Neural cell (in vitro differentiated cells): Measurements from ENCODE around the gene FBN1. TPM values are rescaled to one million over a fixed set of nuclear protein-coding genes. Genes with fewer than 3 reads are reported as not detected.

ENCODE experiments used
- H2AFZ ChIP-seq: fragments of 200-600, 300-800 bp; sonication (generic), shearing (Covaris generic); 2 replicates; pipeline ENCODE4 v1.6.0; 2014; ENCODE audit warnings: low read depth, mild to moderate bottlenecking, antibody characterized with exemption, low read length, moderate library complexity
- H3F3A ChIP-seq: fragments of 200-600 bp; shearing (Covaris generic); 2 replicates; pipeline ENCODE4 v1.6.1; 2016; ENCODE audit warnings: mild to moderate bottlenecking, moderate library complexity, mixed read lengths, antibody characterized with exemption, low read length; ENCODE audit not compliant: insufficient read depth, poor library complexity, severe bottlenecking
- H3K27ac ChIP-seq: fragments of 200-600, 300-800 bp; sonication (generic), shearing (Covaris generic); 2 replicates; pipeline ENCODE4 v1.5.1; 2014; ENCODE audit warnings: mild to moderate bottlenecking, low read length, moderate library complexity
- H3K27me3 ChIP-seq: fragments of 300-800, 200-600 bp; sonication (generic), shearing (Covaris generic); 2 replicates; pipeline ENCODE4 v1.6.0; 2014; ENCODE audit warnings: mild to moderate bottlenecking, low read depth, low read length, moderate library complexity; ENCODE audit not compliant: insufficient read depth
- H3K36me3 ChIP-seq: fragments of 300-800, 200-600 bp; sonication (generic), shearing (Covaris generic); 2 replicates; pipeline ENCODE4 v1.5.1; 2014; ENCODE audit warnings: mild to moderate bottlenecking, antibody characterized with exemption, low read length, moderate library complexity; ENCODE audit not compliant: insufficient read depth
- H3K4me2 ChIP-seq: fragments of 300-800, 200-600 bp; sonication (generic), shearing (Covaris generic); 2 replicates; pipeline ENCODE4 v1.6.0; 2014; ENCODE audit warnings: mild to moderate bottlenecking, low read length
- H3K4me3 ChIP-seq: fragments of 300-800, 200-600 bp; sonication (generic), shearing (Covaris generic); 2 replicates; pipeline ENCODE4 v1.5.1; 2014; ENCODE audit warnings: mild to moderate bottlenecking, low read length, moderate library complexity
- H3K79me2 ChIP-seq: fragments of 200-600 bp; shearing (Covaris generic); replicated peaks from 2 replicates; pipeline ENCODE4 v1.6.0; 2014; ENCODE audit warnings: mild to moderate bottlenecking, low read length, moderate library complexity; ENCODE audit not compliant: insufficient read depth
- H3K9ac ChIP-seq: fragments of 300-800, 200-600 bp; sonication (generic), shearing (Covaris generic); 2 replicates; pipeline ENCODE4 v1.6.1; 2016; ENCODE audit warnings: mild to moderate bottlenecking, low read length, mixed read lengths
- H3K9me2 ChIP-seq: fragments of 200-600 bp; shearing (Covaris generic); 2 replicates; pipeline ENCODE4 v1.6.1; 2016; ENCODE audit warnings: mild to moderate bottlenecking, low read length, mixed read lengths; ENCODE audit not compliant: insufficient read depth
- H3K9me3 ChIP-seq: fragments of 200-600, 300-800 bp; sonication (generic), shearing (Covaris generic); 2 replicates; pipeline ENCODE4 v1.6.1; 2016; ENCODE audit warnings: mild to moderate bottlenecking, mixed run types, low read length, moderate library complexity, mixed read lengths
- H4K20me1 ChIP-seq: fragments of 200-600 bp; shearing (Covaris generic); 2 replicates; pipeline ENCODE4 v1.6.1; 2016; ENCODE audit warnings: mild to moderate bottlenecking, mixed run types; ENCODE audit not compliant: insufficient read depth
- CTCF ChIP-seq: fragments of 450-650 bp; IDR thresholded peaks from 2 replicates; pipeline ENCODE4 v1.5.1; 2014; ENCODE audit warnings: antibody characterized with exemption, mild to moderate bottlenecking, moderate library complexity; ENCODE audit not compliant: poor library complexity, severe bottlenecking
- EP300 ChIP-seq: fragments of 450-650 bp; conservative IDR thresholded peaks from 2 replicates; pipeline ENCODE4 v1.6.1; 2014; ENCODE audit warnings: antibody characterized with exemption, mild to moderate bottlenecking, moderate library complexity; ENCODE audit not compliant: poor library complexity, severe bottlenecking
- EZH2 ChIP-seq: fragments of 200-600, 300-800 bp; shearing (Covaris generic), sonication (generic); IDR thresholded peaks from 2 replicates; pipeline ENCODE4 v1.6.1; 2014; ENCODE audit warnings: antibody characterized with exemption, low read length, borderline replicate concordance, mild to moderate bottlenecking; ENCODE audit not compliant: insufficient read depth, poor library complexity, severe bottlenecking
- MXI1 ChIP-seq: fragments of 450-650 bp; conservative IDR thresholded peaks from 2 replicates; pipeline ENCODE4 v1.6.1; 2014; ENCODE audit warnings: antibody characterized with exemption, mild to moderate bottlenecking; ENCODE audit not compliant: poor library complexity, severe bottlenecking
- POLR2AphosphoS5 ChIP-seq: IDR thresholded peaks from 2 replicates; pipeline ENCODE4 v1.6.1; 2012
- RAD21 ChIP-seq: fragments of 450-650 bp; conservative IDR thresholded peaks from 2 replicates; pipeline ENCODE4 v1.6.1; 2014; ENCODE audit warnings: antibody characterized with exemption, mild to moderate bottlenecking, moderate library complexity
- REST ChIP-seq: IDR thresholded peaks from 2 replicates; pipeline ENCODE4 v1.6.1; 2012; ENCODE audit warnings: borderline replicate concordance
- SMC3 ChIP-seq: fragments of 450-650 bp; conservative IDR thresholded peaks from 2 replicates; pipeline ENCODE4 v1.6.1; 2014; ENCODE audit warnings: antibody characterized with exemption, mild to moderate bottlenecking, moderate library complexity; ENCODE audit not compliant: poor library complexity
- TAF1 ChIP-seq: IDR thresholded peaks from 2 replicates; pipeline ENCODE4 v1.6.1; 2012; ENCODE audit warnings: low read depth
- polyA plus RNA-seq: library from polyadenylated mRNA; depleted of rRNA; stranded (reverse); fragments of >200 nt; gene quantifications from 2 replicates; pipeline ENCODE4 v1.2.3, GENCODE V29; 2014

The FBN1 gene
- polyA plus RNA-seq, 1 donor from 2014 or later, result 22.0 TPM

- no peaks in the 10 kb centered on the region for H4K20me1 ChIP-seq
- H2AFZ ChIP-seq, result no peak overlapping the region
- no peak overlapping the region for H3K27ac ChIP-seq
- no peaks in the 10 kb centered on the region for H3F3A ChIP-seq
- H3K4me2 ChIP-seq, result no peak overlapping the region
- H3K79me2 ChIP-seq, result no peaks in the 10 kb centered on the region
- no peak overlapping the region for H3K4me3 ChIP-seq
- H3K9me2 ChIP-seq, result no peaks in the 10 kb centered on the region
- no peaks in the 10 kb centered on the region for H3K36me3 ChIP-seq
- H3K9ac ChIP-seq, result no peak overlapping the region
- H3K9me3 ChIP-seq, result no peaks in the 10 kb centered on the region
- TF ChIP-seq MXI1 (no peak), TAF1 (no peak), CTCF (no peak), POLR2AphosphoS5 (no peak), REST (no peak), SMC3 (no peak), RAD21 (no peak), EZH2 (no peak), EP300 (no peak)
- H3K27me3 ChIP-seq, result no peaks in the 10 kb centered on the region
Measured at GRCh38 chr15:48616216-48616615, 29.3 kb downstream of the FBN1 start.

- no peak for TF ChIP-seq MXI1
- TF ChIP-seq RAD21, result no peak
- no peak for TF ChIP-seq EZH2
- no peak for TF ChIP-seq SMC3
- TF ChIP-seq POLR2AphosphoS5, result no peak
- TF ChIP-seq EP300, result no peak
- no peak for TF ChIP-seq CTCF
- TF ChIP-seq TAF1, result no peak
- no peak for TF ChIP-seq REST
- no peak overlapping the region for H2AFZ ChIP-seq
- no peaks in the 10 kb centered on the region for H4K20me1 ChIP-seq
- no peaks in the 10 kb centered on the region for H3F3A ChIP-seq
- H3K4me2 ChIP-seq, result no peak overlapping the region
- no peaks in the 10 kb centered on the region for H3K9me3 ChIP-seq
- no peaks in the 10 kb centered on the region for H3K36me3 ChIP-seq
- no peak overlapping the region for H3K27ac ChIP-seq
- H3K27me3 ChIP-seq, result no peaks in the 10 kb centered on the region
- no peaks in the 10 kb centered on the region for H3K79me2 ChIP-seq
- no peak overlapping the region for H3K4me3 ChIP-seq
- no peak overlapping the region for H3K9ac ChIP-seq
- no peaks in the 10 kb centered on the region for H3K9me2 ChIP-seq
Measured at GRCh38 chr15:48614051-48614450, 31.5 kb downstream of the FBN1 start.
